Subcutaneous abdominal adipose tissue (tissue), 5 donors: ENCODE measurements around the gene PFKFB2.

ENCODE experiments used
- H3K27ac ChIP-seq: one replicate; pipeline ENCODE4 v1.7.0; 2013; ENCODE audit warnings: low read depth, mild to moderate bottlenecking, inconsistent platforms, low read length, moderate library complexity
- H3K27me3 ChIP-seq, 5 donors: one replicate each; pipeline ENCODE4 v1.7.0; 2013; ENCODE audit warnings: low read length in 5 of 5, inconsistent platforms in 1 of 5; ENCODE audit not compliant: control insufficient read depth in 5 of 5, insufficient read depth in 4 of 5
- H3K36me3 ChIP-seq, 5 donors: one replicate each; pipeline ENCODE4 v1.7.0; 2013; ENCODE audit warnings: low read length in 5 of 5; ENCODE audit not compliant: control insufficient read depth in 5 of 5, insufficient read depth in 5 of 5
- H3K4me1 ChIP-seq, 5 donors: one replicate each; pipeline ENCODE4 v1.7.0; 2013; ENCODE audit warnings: low read length in 5 of 5, mild to moderate bottlenecking in 3 of 5, moderate library complexity in 1 of 5; ENCODE audit not compliant: control insufficient read depth in 5 of 5, insufficient read depth in 5 of 5
- H3K4me3 ChIP-seq, 5 donors: one replicate each; pipeline ENCODE4 v1.7.0; 2013; ENCODE audit warnings: low read length in 5 of 5, low read depth in 1 of 5
- H3K9ac ChIP-seq, 5 donors: one replicate each; pipeline ENCODE4 v1.7.0; 2013; ENCODE audit warnings: low read length in 5 of 5, mild to moderate bottlenecking in 4 of 5, moderate library complexity in 3 of 5
- H3K9me3 ChIP-seq, 5 donors: one replicate each; pipeline ENCODE4 v1.7.0; 2013; ENCODE audit warnings: low read length in 5 of 5; ENCODE audit not compliant: control insufficient read depth in 5 of 5
- donor health status: healthy.
- donor health status: healthy.
- donor health status: healthy.
- donor health status: healthy.
- donor health status: healthy.

Gene PFKFB2

GRCh38 chr1:207028884-207029650, 24.0 kb upstream of the PFKFB2 start:
- no peak overlapping the region for H3K4me3 ChIP-seq
- peaks cover 0 to 14% (median 9%) of the 10 kb centered on the region in 5 donors for H3K4me1 ChIP-seq

GRCh38 chr1:207029701-207030521, 23.2 kb upstream of the PFKFB2 start:
- Histone ChIP-seq H3K27ac (no peak overlapping the region), H3K36me3 (no peaks in the 10 kb centered on the region), H3K4me1 (peaks cover 0 to 9% (median 7%) of the 10 kb centered on the region in 5 donors), H3K27me3 (peaks cover 0 to 8% (median 8%) of the 10 kb centered on the region in 5 donors), H3K9ac (no peak overlapping the region), H3K9me3 (no peaks in the 10 kb centered on the region), H3K4me3 (no peak overlapping the region)

More at GRCh38 chr1:207028884-207029650, 24.0 kb upstream of the PFKFB2 start:
- H3K9ac ChIP-seq = no peak overlapping the region
- H3K27ac ChIP-seq = no peak overlapping the region
- no peaks in the 10 kb centered on the region for H3K36me3 ChIP-seq
- no peaks in the 10 kb centered on the region for H3K9me3 ChIP-seq
- peaks cover 0 to 8% (median 8%) of the 10 kb centered on the region in 5 donors for H3K27me3 ChIP-seq

GRCh38 chr1:207030522-207031009, 22.5 kb upstream of the PFKFB2 start:
- Histone ChIP-seq H3K36me3 (no peaks in the 10 kb centered on the region), H3K9me3 (no peaks in the 10 kb centered on the region), H3K27ac (no peak overlapping the region), H3K4me1 (peaks cover 0 to 5% (median 2%) of the 10 kb centered on the region in 5 donors), H3K27me3 (peaks cover 0 to 8% (median 8%) of the 10 kb centered on the region in 5 donors), H3K9ac (no peak overlapping the region), H3K4me3 (no peak overlapping the region)

GRCh38 chr1:207031016-207031415, 22.1 kb upstream of the PFKFB2 start:
- Histone ChIP-seq H3K4me3 (no peak overlapping the region), H3K9ac (no peak overlapping the region)

GRCh38 chr1:207031632-207032264, 21.3 kb upstream of the PFKFB2 start:
- Histone ChIP-seq H3K27me3 (peaks cover 0 to 8% (median 8%) of the 10 kb centered on the region in 5 donors), H3K36me3 (no peaks in the 10 kb centered on the region), H3K9ac (no peak overlapping the region), H3K4me1 (no peaks in the 10 kb centered on the region), H3K9me3 (no peaks in the 10 kb centered on the region), H3K4me3 (no peak overlapping the region), H3K27ac (no peak overlapping the region)

More at GRCh38 chr1:207031016-207031415, 22.1 kb upstream of the PFKFB2 start:
- H3K27me3 ChIP-seq = peaks cover 0 to 8% (median 8%) of the 10 kb centered on the region in 5 donors
- no peak overlapping the region for H3K27ac ChIP-seq
- H3K9me3 ChIP-seq = no peaks in the 10 kb centered on the region
- H3K36me3 ChIP-seq = no peaks in the 10 kb centered on the region
- peaks cover 0 to under 1% (median 0%) of the 10 kb centered on the region in 5 donors for H3K4me1 ChIP-seq

- Histone ChIP-seq H3K27ac (no peak within 1 kb of the TSS), H3K9ac (no peak within 1 kb of the TSS)
Observed at GRCh38 chr1:207032528-207033017, 20.5 kb upstream of the PFKFB2 start, which contains the start of gene C1orf116. C1orf116 (minus strand) TSS chr1:207032756; CDS start chr1:207027598, 5,158 bp downstream.

GRCh38 chr1:207033302-207033701, 19.8 kb upstream of the PFKFB2 start:
- Histone ChIP-seq H3K4me1 (no peaks in the 10 kb centered on the region), H3K9ac (no peak overlapping the region), H3K27me3 (peaks cover 0 to 8% (median 8%) of the 10 kb centered on the region in 5 donors), H3K9me3 (no peaks in the 10 kb centered on the region), H3K27ac (no peak overlapping the region), H3K4me3 (no peak overlapping the region), H3K36me3 (no peaks in the 10 kb centered on the region)

More at GRCh38 chr1:207032528-207033017, 20.5 kb upstream of the PFKFB2 start, which contains the start of gene C1orf116:
- H3K36me3 ChIP-seq = no peaks in the 10 kb centered on the region
- H3K4me3 ChIP-seq = no peak within 1 kb of the TSS
- H3K9me3 ChIP-seq = no peaks in the 10 kb centered on the region
- H3K27me3 ChIP-seq = peaks cover 0 to 8% (median 8%) of the 10 kb centered on the region in 5 donors
- H3K4me1 ChIP-seq = no peaks in the 10 kb centered on the region

- Histone ChIP-seq H3K9me3 (no peaks in the 10 kb centered on the region), H3K4me1 (no peaks in the 10 kb centered on the region), H3K36me3 (no peaks in the 10 kb centered on the region), H3K27me3 (peaks cover 0 to 8% (median 8%) of the 10 kb centered on the region in 5 donors), H3K9ac (no peak overlapping the region), H3K4me3 (no peak overlapping the region), H3K27ac (no peak overlapping the region)
Observed at GRCh38 chr1:207034208-207034607, 18.9 kb upstream of the PFKFB2 start.

- Histone ChIP-seq H3K9me3 (no peaks in the 10 kb centered on the region), H3K9ac (no peak overlapping the region), H3K27ac (no peak overlapping the region), H3K36me3 (no peaks in the 10 kb centered on the region), H3K4me1 (no peaks in the 10 kb centered on the region), H3K27me3 (peaks cover 0 to 8% (median 6%) of the 10 kb centered on the region in 5 donors), H3K4me3 (no peak overlapping the region)
Observed at GRCh38 chr1:207034998-207035397, 18.1 kb upstream of the PFKFB2 start.
